ENCODE measurements around the gene MAP2.

The MAP2 gene

DNA sequence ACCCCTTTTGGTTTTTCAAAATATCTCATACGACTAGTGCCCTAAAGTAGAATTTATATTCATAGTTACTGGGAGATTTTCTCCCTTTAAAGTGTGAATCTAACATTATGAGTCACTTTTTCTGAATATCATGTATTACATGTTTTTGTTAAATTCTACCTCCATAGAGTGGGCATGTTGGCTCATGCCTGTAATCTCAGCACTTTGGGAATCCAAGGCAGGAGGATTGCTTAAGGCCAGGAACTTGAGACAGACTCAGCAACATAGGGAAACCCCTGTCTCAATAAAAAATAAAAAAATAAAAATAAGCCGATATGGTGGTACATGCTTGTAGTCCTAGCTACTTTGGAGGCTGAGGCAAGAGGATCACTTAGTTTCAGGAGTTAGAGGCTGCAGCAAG lies 302.5 kb downstream of the MAP2 start:
- H3K4me1 ChIP-seq (ENCODE audit: control insufficient read depth, low read depth, low read length): no peaks in the 10 kb centered on the region
- no peak for DNase-seq

DNA sequence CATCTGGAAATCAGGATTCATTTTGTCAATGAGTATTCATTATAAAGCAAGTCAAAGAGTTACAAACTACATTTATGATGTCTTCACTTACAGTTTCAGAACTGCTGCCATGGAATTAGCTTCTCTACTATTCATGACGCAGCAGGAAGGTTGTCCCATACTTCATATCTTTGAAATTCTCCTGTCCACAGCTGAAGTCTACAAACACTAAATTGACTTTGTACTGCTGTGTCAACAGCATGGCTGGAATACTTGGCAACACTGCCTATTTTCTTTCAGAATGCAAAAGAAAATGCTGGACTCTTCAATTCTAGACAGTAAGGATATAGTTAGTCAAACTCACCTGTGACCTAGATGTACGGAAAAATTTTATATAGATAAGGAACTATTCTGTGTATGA lies 303.2 kb downstream of the MAP2 start:
- Histone ChIP-seq H3K4me1 (ENCODE audit: control insufficient read depth, low read depth, low read length) (no peaks in the 10 kb centered on the region), H3K9ac (ENCODE audit: low read length) (no peak overlapping the region), H3K36me3 (ENCODE audit: control insufficient read depth, insufficient read depth, low read length) (no peaks in the 10 kb centered on the region), H2BK15ac (replicated peaks; ENCODE audit: low read depth) (no peak overlapping the region), H3K4me3 (ENCODE audit: low read length) (no peak overlapping the region), H2BK5ac (ENCODE audit: low read length) (no peak overlapping the region), H4K8ac (ENCODE audit: low read depth, low read length) (no peak overlapping the region), H3K27me3 (ENCODE audit: insufficient read depth, low read length, poor library complexity) (no peaks in the 10 kb centered on the region), H3K79me2 (ENCODE audit: control insufficient read depth, insufficient read depth, low read length) (no peaks in the 10 kb centered on the region), H3K27ac (ENCODE audit: low read depth, low read length) (no peak overlapping the region), H3K4ac (ENCODE audit: low read depth, low read length) (no peak overlapping the region), H3K56ac (ENCODE audit: low read length) (no peak overlapping the region), H3K23ac (ENCODE audit: low read length) (no peak overlapping the region), H3K18ac (ENCODE audit: low read length) (no peak overlapping the region), H2BK120ac (ENCODE audit: low read depth, low read length) (no peak overlapping the region), H3K79me1 (ENCODE audit: low read length) (no peaks in the 10 kb centered on the region), H3K4me2 (ENCODE audit: low read length) (no peak overlapping the region), H2AK5ac (ENCODE audit: low read length) (no peak overlapping the region), H4K5ac (ENCODE audit: low read length) (no peak overlapping the region)
- WGBS (ENCODE audit: extremely low coverage, insufficient coverage, low lambda C conversion rate): no CpG with 5 or more reads among the region's 2 CpGs
- no peak for DNase-seq

More for the DNA sequence above, 302.5 kb downstream of the MAP2 start:
- Histone ChIP-seq H3K4ac (ENCODE audit: low read depth, low read length) (no peak overlapping the region), H4K8ac (ENCODE audit: low read depth, low read length) (no peak overlapping the region), H3K56ac (ENCODE audit: low read length) (no peak overlapping the region), H3K27ac (ENCODE audit: low read depth, low read length) (no peak overlapping the region), H3K79me2 (ENCODE audit: control insufficient read depth, insufficient read depth, low read length) (no peaks in the 10 kb centered on the region), H3K9ac (ENCODE audit: low read length) (no peak overlapping the region), H3K23ac (ENCODE audit: low read length) (no peak overlapping the region), H4K5ac (ENCODE audit: low read length) (no peak overlapping the region), H3K27me3 (ENCODE audit: insufficient read depth, low read length, poor library complexity) (no peaks in the 10 kb centered on the region), H3K4me3 (ENCODE audit: low read length) (no peak overlapping the region), H2AK5ac (ENCODE audit: low read length) (no peak overlapping the region), H3K36me3 (ENCODE audit: control insufficient read depth, insufficient read depth, low read length) (no peaks in the 10 kb centered on the region), H2BK5ac (ENCODE audit: low read length) (no peak overlapping the region), H3K18ac (ENCODE audit: low read length) (no peak overlapping the region), H2BK15ac (replicated peaks; ENCODE audit: low read depth) (no peak overlapping the region), H3K79me1 (ENCODE audit: low read length) (no peaks in the 10 kb centered on the region), H3K4me2 (ENCODE audit: low read length) (no peak overlapping the region), H2BK120ac (ENCODE audit: low read depth, low read length) (no peak overlapping the region)
- WGBS (ENCODE audit: extremely low coverage, insufficient coverage, low lambda C conversion rate): no CpG with 5 or more reads among the region's 2 CpGs

DNA sequence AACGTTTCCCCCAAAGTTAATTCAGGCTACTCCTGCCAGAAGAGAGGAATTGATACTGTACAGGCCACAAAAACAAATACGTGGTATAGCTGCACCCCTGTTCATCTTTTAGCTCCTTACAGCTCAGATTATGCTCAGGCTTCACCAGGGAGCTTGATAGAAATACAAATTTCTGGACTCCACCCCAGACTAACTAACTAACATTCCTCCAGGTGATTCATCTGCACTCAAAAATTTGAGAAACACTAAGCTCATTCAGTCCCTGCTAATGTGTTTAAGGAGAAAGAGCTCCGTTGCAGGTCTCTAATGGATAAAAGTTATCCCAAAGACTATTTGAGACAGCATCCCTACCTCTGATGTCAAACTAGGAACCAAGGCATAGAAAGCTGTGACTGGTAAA lies 311.0 kb downstream of the MAP2 start:
- Histone ChIP-seq H3K27ac (ENCODE audit: low read depth, low read length) (no peak overlapping the region), H2BK120ac (ENCODE audit: low read depth, low read length) (no peak overlapping the region), H3K4me1 (ENCODE audit: control insufficient read depth, low read depth, low read length) (no peaks in the 10 kb centered on the region), H2BK15ac (replicated peaks; ENCODE audit: low read depth) (no peak overlapping the region), H3K79me1 (ENCODE audit: low read length) (no peaks in the 10 kb centered on the region), H2AK5ac (ENCODE audit: low read length) (no peak overlapping the region), H3K23ac (ENCODE audit: low read length) (no peak overlapping the region), H3K18ac (ENCODE audit: low read length) (no peak overlapping the region), H3K4me3 (ENCODE audit: low read length) (no peak overlapping the region), H3K79me2 (ENCODE audit: control insufficient read depth, insufficient read depth, low read length) (no peaks in the 10 kb centered on the region), H3K27me3 (ENCODE audit: insufficient read depth, low read length, poor library complexity) (no peaks in the 10 kb centered on the region), H3K9ac (ENCODE audit: low read length) (no peak overlapping the region), H2BK5ac (ENCODE audit: low read length) (no peak overlapping the region), H3K36me3 (ENCODE audit: control insufficient read depth, insufficient read depth, low read length) (no peaks in the 10 kb centered on the region), H4K8ac (ENCODE audit: low read depth, low read length) (no peak overlapping the region), H3K4ac (ENCODE audit: low read depth, low read length) (no peak overlapping the region), H3K56ac (ENCODE audit: low read length) (no peak overlapping the region), H3K4me2 (ENCODE audit: low read length) (no peak overlapping the region), H4K5ac (ENCODE audit: low read length) (no peak overlapping the region)
- DNase-seq: no peak
- no CpG with 5 or more reads among the region's 3 CpGs for WGBS (ENCODE audit: extremely low coverage, insufficient coverage, low lambda C conversion rate)

DNA sequence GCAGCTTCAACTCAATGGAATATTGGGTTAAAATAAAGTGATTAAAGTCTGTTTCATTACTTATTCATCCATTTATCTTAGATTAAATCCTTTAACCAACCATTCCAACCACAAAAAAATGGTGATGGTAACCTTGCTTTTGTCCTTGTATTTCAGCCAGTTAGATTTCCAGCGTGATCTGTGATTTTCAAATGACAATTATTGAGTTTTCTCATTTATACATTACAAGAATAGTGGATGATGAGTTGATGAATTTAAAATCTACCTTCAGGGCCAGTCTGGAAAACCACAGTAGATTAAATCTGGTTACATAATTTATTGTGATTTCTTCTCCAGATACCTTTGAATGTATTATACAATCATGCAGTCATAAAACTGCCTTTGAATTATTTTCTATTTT lies 318.1 kb downstream of the MAP2 start:
- Histone ChIP-seq H2AK5ac (ENCODE audit: low read length) (no peak overlapping the region), H3K27me3 (ENCODE audit: insufficient read depth, low read length, poor library complexity) (no peaks in the 10 kb centered on the region)
- no CpG with 5 or more reads among the region's 1 CpG for WGBS (ENCODE audit: extremely low coverage, insufficient coverage, low lambda C conversion rate)

DNA sequence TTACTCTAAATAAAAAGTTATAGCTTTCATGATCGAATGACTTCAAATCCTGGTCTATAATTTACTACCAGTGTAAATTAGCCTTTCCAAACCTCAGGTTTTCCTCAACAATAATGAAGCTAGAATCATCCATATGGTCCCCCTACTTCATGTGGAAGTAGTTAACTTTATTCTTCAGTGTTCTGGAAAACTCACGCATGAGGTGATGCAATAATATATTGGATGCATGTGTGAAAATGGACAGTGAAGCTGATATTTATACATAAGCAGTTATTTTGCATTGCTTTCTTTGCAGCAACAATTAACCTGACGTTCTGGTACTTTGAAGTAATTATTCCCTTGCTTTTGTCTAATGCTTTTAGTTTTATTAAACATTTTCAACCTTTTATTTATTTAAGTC lies 329.2 kb downstream of the MAP2 start:
- no peak overlapping the region for H2BK15ac ChIP-seq (replicated peaks; ENCODE audit: low read depth)
- no peaks in the 10 kb centered on the region for H3K36me3 ChIP-seq (ENCODE audit: control insufficient read depth, insufficient read depth, low read length)
- H3K27me3 ChIP-seq (ENCODE audit: insufficient read depth, low read length, poor library complexity): no peaks in the 10 kb centered on the region
- H3K79me2 ChIP-seq (ENCODE audit: control insufficient read depth, insufficient read depth, low read length): no peaks in the 10 kb centered on the region
- H3K4me3 ChIP-seq (ENCODE audit: low read length): no peak overlapping the region
- no peak overlapping the region for H4K8ac ChIP-seq (ENCODE audit: low read depth, low read length)
- H2AK5ac ChIP-seq (ENCODE audit: low read length): no peak overlapping the region
- no peak overlapping the region for H3K9ac ChIP-seq (ENCODE audit: low read length)
- H3K79me1 ChIP-seq (ENCODE audit: low read length): no peaks in the 10 kb centered on the region
- H3K4me2 ChIP-seq (ENCODE audit: low read length): no peak overlapping the region
- H3K27ac ChIP-seq (ENCODE audit: low read depth, low read length): no peak overlapping the region
- H3K23ac ChIP-seq (ENCODE audit: low read length): no peak overlapping the region
- H3K4ac ChIP-seq (ENCODE audit: low read depth, low read length): no peak overlapping the region
- no peak overlapping the region for H4K5ac ChIP-seq (ENCODE audit: low read length)
- no peak overlapping the region for H3K56ac ChIP-seq (ENCODE audit: low read length)
- no CpG with 5 or more reads among the region's 3 CpGs for WGBS (ENCODE audit: extremely low coverage, insufficient coverage, low lambda C conversion rate)
- no peak overlapping the region for H3K18ac ChIP-seq (ENCODE audit: low read length)
- no peak for DNase-seq
- H2BK120ac ChIP-seq (ENCODE audit: low read depth, low read length): no peak overlapping the region
- no peak overlapping the region for H2BK5ac ChIP-seq (ENCODE audit: low read length)
- H3K4me1 ChIP-seq (ENCODE audit: control insufficient read depth, low read depth, low read length): no peaks in the 10 kb centered on the region

More for the DNA sequence above, 318.1 kb downstream of the MAP2 start:
- Histone ChIP-seq H2BK5ac (ENCODE audit: low read length) (no peak overlapping the region), H3K56ac (ENCODE audit: low read length) (no peak overlapping the region), H4K5ac (ENCODE audit: low read length) (no peak overlapping the region), H3K4me3 (ENCODE audit: low read length) (no peak overlapping the region), H2BK120ac (ENCODE audit: low read depth, low read length) (no peak overlapping the region), H4K8ac (ENCODE audit: low read depth, low read length) (no peak overlapping the region), H3K4ac (ENCODE audit: low read depth, low read length) (no peak overlapping the region), H3K9ac (ENCODE audit: low read length) (no peak overlapping the region), H3K36me3 (ENCODE audit: control insufficient read depth, insufficient read depth, low read length) (no peaks in the 10 kb centered on the region), H2BK15ac (replicated peaks; ENCODE audit: low read depth) (no peak overlapping the region), H3K23ac (ENCODE audit: low read length) (no peak overlapping the region), H3K4me2 (ENCODE audit: low read length) (no peak overlapping the region), H3K18ac (ENCODE audit: low read length) (no peak overlapping the region), H3K79me1 (ENCODE audit: low read length) (no peaks in the 10 kb centered on the region), H3K27ac (ENCODE audit: low read depth, low read length) (no peak overlapping the region), H3K4me1 (ENCODE audit: control insufficient read depth, low read depth, low read length) (no peaks in the 10 kb centered on the region), H3K79me2 (ENCODE audit: control insufficient read depth, insufficient read depth, low read length) (no peaks in the 10 kb centered on the region)
- DNase-seq: no peak

DNA sequence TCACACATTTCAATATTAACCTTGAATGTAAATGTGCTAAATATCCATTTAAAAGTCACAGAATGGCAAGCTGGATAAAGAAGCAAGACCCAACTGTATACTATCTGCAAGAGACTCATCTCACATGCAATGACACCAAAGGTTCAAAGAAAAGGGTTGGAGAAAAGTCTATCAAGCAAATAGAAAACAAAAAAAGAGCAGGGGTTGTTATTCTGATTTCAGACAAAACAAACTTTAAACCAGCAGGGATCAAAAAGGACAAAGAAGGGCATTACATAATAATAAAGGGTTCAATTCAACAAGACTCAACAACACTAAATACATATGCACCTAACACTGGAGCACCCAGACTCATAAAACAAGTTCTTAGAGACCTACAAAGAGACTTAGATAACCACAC lies 333.3 kb downstream of the MAP2 start:
- H3K4me1 ChIP-seq (ENCODE audit: control insufficient read depth, low read depth, low read length): no peaks in the 10 kb centered on the region
- H3K4me2 ChIP-seq (ENCODE audit: low read length): no peak overlapping the region
- no peak overlapping the region for H4K8ac ChIP-seq (ENCODE audit: low read depth, low read length)
- no peak overlapping the region for H2BK5ac ChIP-seq (ENCODE audit: low read length)
- no peaks in the 10 kb centered on the region for H3K36me3 ChIP-seq (ENCODE audit: control insufficient read depth, insufficient read depth, low read length)
- H3K79me1 ChIP-seq (ENCODE audit: low read length): no peaks in the 10 kb centered on the region
- no peak overlapping the region for H3K27ac ChIP-seq (ENCODE audit: low read depth, low read length)
- no peak overlapping the region for H3K18ac ChIP-seq (ENCODE audit: low read length)
- H2BK120ac ChIP-seq (ENCODE audit: low read depth, low read length): no peak overlapping the region
- H2BK15ac ChIP-seq (replicated peaks; ENCODE audit: low read depth): no peak overlapping the region
- H3K27me3 ChIP-seq (ENCODE audit: insufficient read depth, low read length, poor library complexity): no peaks in the 10 kb centered on the region
- H3K4ac ChIP-seq (ENCODE audit: low read depth, low read length): no peak overlapping the region
- no peak overlapping the region for H4K5ac ChIP-seq (ENCODE audit: low read length)
- no peak overlapping the region for H3K56ac ChIP-seq (ENCODE audit: low read length)
- H3K23ac ChIP-seq (ENCODE audit: low read length): no peak overlapping the region
- H3K4me3 ChIP-seq (ENCODE audit: low read length): no peak overlapping the region
- no peak overlapping the region for H2AK5ac ChIP-seq (ENCODE audit: low read length)
- DNase-seq: no peak
- H3K9ac ChIP-seq (ENCODE audit: low read length): no peak overlapping the region
- no peaks in the 10 kb centered on the region for H3K79me2 ChIP-seq (ENCODE audit: control insufficient read depth, insufficient read depth, low read length)

All from mesendoderm (in vitro differentiated cells).